Muscle layer of duodenum (tissue), 2 donors: ENCODE data around the gene ATF2.

Experiments used
- H3K27ac ChIP-seq: one replicate; pipeline ENCODE4 v1.7.0; 2013; ENCODE audit warnings: mild to moderate bottlenecking, low read length
- H3K27me3 ChIP-seq: one replicate; pipeline ENCODE4 v1.7.0; 2013; ENCODE audit warnings: low read depth, mild to moderate bottlenecking, control low read depth, low read length
- H3K36me3 ChIP-seq, 2 donors: one replicate each; pipeline ENCODE4 v1.7.0; 2013; ENCODE audit warnings: low read length in 2 of 2, control low read depth in 1 of 2, mild to moderate bottlenecking in 1 of 2; ENCODE audit not compliant: insufficient read depth in 2 of 2, control insufficient read depth in 1 of 2
- H3K4me1 ChIP-seq, 2 donors: one replicate each; pipeline ENCODE4 v1.7.0; 2013; ENCODE audit warnings: low read length in 2 of 2, mild to moderate bottlenecking in 2 of 2, control low read depth in 1 of 2, moderate library complexity in 1 of 2; ENCODE audit not compliant: insufficient read depth in 2 of 2, control insufficient read depth in 1 of 2
- H3K4me3 ChIP-seq, 2 donors: one replicate each; pipeline ENCODE4 v1.7.0; 2013; ENCODE audit warnings: low read length in 2 of 2, low read depth in 1 of 2, mild to moderate bottlenecking in 1 of 2
- H3K9me3 ChIP-seq, 2 donors: one replicate each; pipeline ENCODE4 v1.7.0; 2013; ENCODE audit warnings: low read length in 2 of 2, control low read depth in 1 of 2, mild to moderate bottlenecking in 1 of 2; ENCODE audit not compliant: control insufficient read depth in 1 of 2
- donor health status: healthy.

Gene ATF2

GRCh38 chr2:175026385-175026784, 141.6 kb downstream of the ATF2 start:
- Histone ChIP-seq H3K27me3 (no peaks in the 10 kb centered on the region), H3K36me3 (no peaks in the 10 kb centered on the region), H3K4me1 (no peaks in the 10 kb centered on the region), H3K4me3 (no peak overlapping the region), H3K27ac (no peak overlapping the region), H3K9me3 (no peaks in the 10 kb centered on the region)

- H3K36me3 ChIP-seq: no peaks in the 10 kb centered on the region
- no peak overlapping the region for H3K27ac ChIP-seq
- no peaks in the 10 kb centered on the region for H3K27me3 ChIP-seq
- H3K4me3 ChIP-seq: no peak overlapping the region
- no peaks in the 10 kb centered on the region for H3K9me3 ChIP-seq
- no peaks in the 10 kb centered on the region for H3K4me1 ChIP-seq
Observed at GRCh38 chr2:175025946-175026345, 142.1 kb downstream of the ATF2 start.

- no peak overlapping the region for H3K27ac ChIP-seq
- no peaks in the 10 kb centered on the region for H3K27me3 ChIP-seq
- no peaks in the 10 kb centered on the region for H3K36me3 ChIP-seq
- H3K9me3 ChIP-seq: no peaks in the 10 kb centered on the region
- H3K4me3 ChIP-seq: no peak overlapping the region
- H3K4me1 ChIP-seq: no peaks in the 10 kb centered on the region
Observed at GRCh38 chr2:175025233-175025632, 142.8 kb downstream of the ATF2 start.

- H3K4me1 ChIP-seq: no peaks in the 10 kb centered on the region
Observed at GRCh38 chr2:175022923-175023322, 145.1 kb downstream of the ATF2 start.

More at GRCh38 chr2:175022923-175023322, 145.1 kb downstream of the ATF2 start:
- no peaks in the 10 kb centered on the region for H3K27me3 ChIP-seq
- H3K27ac ChIP-seq: no peak overlapping the region
- H3K4me3 ChIP-seq: no peak overlapping the region
- no peaks in the 10 kb centered on the region for H3K36me3 ChIP-seq
- H3K9me3 ChIP-seq: no peaks in the 10 kb centered on the region
